Right lobe of liver (tissue), 6 donors: ENCODE results near the gene SLC2A11. TPM values are rescaled to one million over a fixed set of nuclear protein-coding genes. Genes with fewer than 3 reads are reported as not detected.

Experiments
- ATAC-seq, 4 donors: fragments of 200-7000 bp; cut with Tn5 transposase; one replicate each; pipeline ENCODE4 v1.9.1; 2020; ENCODE audit warnings: mild to moderate bottlenecking in 4 of 4, moderate library complexity in 4 of 4
- DNase-seq, 3 donors: peaks; one replicate each; pipeline ENCODE4 v3.0.0-alpha.2; 2020
- H3K27ac ChIP-seq, 3 donors: fragments of 200-600 bp; one replicate each; pipeline ENCODE4 v1.8.0; 2022
- H3K27me3 ChIP-seq, 2 donors: fragments of 200-600 bp; one replicate each; pipeline ENCODE4 v1.8.0; 2022
- H3K36me3 ChIP-seq, 4 donors: fragments of 200-600 bp; sonication (generic) in 1 of 4; one replicate each; pipeline versions ENCODE4 v1.5.1 to v1.8.0; 2017 to 2022; ENCODE audit warnings: control low read depth in 1 of 4
- H3K4me1 ChIP-seq, 4 donors: fragments of 200-600 bp; sonication (generic) in 1 of 4; one replicate each; pipeline versions ENCODE4 v1.5.1 to v1.8.0; 2017 to 2022; ENCODE audit warnings: control low read depth in 1 of 4
- H3K4me3 ChIP-seq, 3 donors: fragments of 200-600 bp; one replicate each; pipeline ENCODE4 v1.8.0; 2022
- H3K9me3 ChIP-seq, 4 donors: fragments of 200-600 bp; sonication (generic) in 1 of 4; one replicate each; pipeline versions ENCODE4 v1.5.1 to v1.8.0; 2017 to 2022; ENCODE audit warnings: control low read depth in 1 of 4
- POLR2A ChIP-seq: fragments of 450-650 bp; IDR thresholded peaks from one replicate; pipeline ENCODE4 v1.6.1; 2017; ENCODE audit warnings: antibody characterized with exemption, mild to moderate bottlenecking
- WGBS: methylation state at CpG from one replicate; pipeline ENCODE4 v1.1.6; 2018; ENCODE audit warnings: low coverage, low lambda C conversion rate; ENCODE audit not compliant: insufficient coverage; ENCODE audit errors: missing lambda C conversion rate; 5-methylcytosine and 5-hydroxymethylcytosine counted together
- intact Hi-C, 2 donors: fragments of 100-400 bp; cut with DNase I; formaldehyde crosslinking; loops; one replicate each; pipeline versions ENCODE4 v1.11.2 to v1.14.1; 2022
- total RNA-seq, 6 experiments: library from RNA; depleted of rRNA in 2 of 6; stranded (reverse); fragments of >200 nt in 2 of 6; fragmentation: NEBNext Ultra II Directional in 3 of 6; extraction: Animal tissue kit (Norgen Biotek cat#: 25700) in 3 of 6; gene quantifications; one replicate each; pipeline versions ENCODE4 v1.1.0 to v1.2.4, GENCODE V29; 2016 to 2023
- TF ChIP-seq, protein P1 (sequence below), 4 donors: fragments of 200-600 bp in 3 of 4; fragments of 450-650 bp in 1 of 4; IDR thresholded peaks; one replicate each; pipeline versions ENCODE4 v1.5.1 to v1.8.0; 2016 to 2022; ENCODE audit warnings: antibody characterized with exemption in 4 of 4, mild to moderate bottlenecking in 2 of 4
- donor health status: DM: no; HTN: yes; CAD: no.
- donor health status: DM: no; HTN: no; CAD: no.
- donor health status: DM: no; HTN: no; CAD: no.
- donor health status: DM: no; HTN: yes; CAD: no.
- donor health status: DM: no; HTN: yes; CAD: no.

The SLC2A11 gene
- total RNA-seq, 6 experiments from 2014 or later = 2.9 to 7.1 (median 5.0) TPM

DNA sequence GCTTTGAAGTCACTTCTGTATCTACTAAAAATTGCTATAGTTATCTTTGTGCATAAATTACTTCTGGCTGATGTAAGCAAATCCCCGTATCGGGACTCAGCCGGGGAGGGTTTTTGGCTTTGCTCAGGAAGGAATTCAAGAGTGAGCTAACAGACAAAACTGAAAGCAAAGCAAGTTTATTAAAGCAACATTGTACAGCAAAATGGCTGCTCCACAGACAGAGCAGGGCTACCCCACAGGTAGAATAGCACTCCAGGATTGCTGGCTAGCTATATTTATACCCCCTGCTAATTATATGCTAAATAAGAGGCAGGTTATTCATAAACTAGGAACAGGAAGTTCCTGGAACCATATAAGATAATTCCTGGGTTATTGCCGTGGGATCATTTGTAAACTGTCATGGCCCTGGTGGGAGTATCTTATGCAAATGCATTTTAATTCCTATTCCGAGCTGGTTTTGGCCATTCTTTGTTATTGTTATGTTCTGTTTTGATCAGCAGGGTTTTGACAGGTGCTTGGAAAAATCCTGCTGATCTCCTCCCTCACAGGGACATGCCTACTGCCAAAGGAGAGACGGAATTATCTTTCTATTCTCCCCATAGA lies 51.7 kb downstream of the SLC2A11 start:
- DNase-seq = peak in 1 of 3 donors; percentile 32
- WGBS = 28% methylated on average over 6 of the region's 6 CpGs
- ATAC-seq = peak in 1 of 4 donors; percentile 7

DNA sequence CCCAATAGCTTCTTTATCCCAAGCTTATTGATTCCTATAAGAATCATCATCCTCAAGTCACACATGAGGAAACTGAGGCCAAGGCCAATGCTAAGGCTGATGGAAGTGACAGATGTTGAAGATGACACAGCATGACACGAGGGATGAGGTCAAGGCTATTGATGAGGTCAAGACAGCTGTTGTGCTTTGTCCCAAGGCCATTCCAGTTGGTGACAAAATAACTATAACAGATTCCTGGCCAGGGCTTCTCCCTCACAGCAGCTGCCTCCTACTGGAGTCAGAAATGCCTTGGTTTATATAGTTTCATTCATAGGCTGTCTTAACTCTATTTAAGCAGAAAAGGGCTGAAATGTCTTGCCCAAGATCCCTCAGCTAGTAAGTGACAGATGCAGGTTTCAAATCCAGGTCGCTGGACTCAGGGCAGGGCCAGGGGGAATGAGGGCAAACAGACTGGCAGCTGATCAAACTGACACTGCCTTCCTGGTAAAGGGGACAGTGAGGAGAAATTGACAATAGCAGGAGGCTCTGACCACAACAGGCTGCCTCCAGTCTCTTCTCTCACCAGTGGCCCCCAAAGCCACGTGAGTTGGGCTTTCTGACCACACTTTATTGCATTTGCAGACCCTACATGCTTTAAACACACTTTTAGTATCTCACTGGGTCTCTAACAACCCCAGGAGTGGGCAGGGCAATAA lies 53.0 kb downstream of the SLC2A11 start:
- no peaks in the 10 kb centered on the region for H3K27me3 ChIP-seq
- H3K9me3 ChIP-seq = no peaks in the 10 kb centered on the region
- no peak for TF ChIP-seq POLR2A
- TF ChIP-seq, protein P1, sequence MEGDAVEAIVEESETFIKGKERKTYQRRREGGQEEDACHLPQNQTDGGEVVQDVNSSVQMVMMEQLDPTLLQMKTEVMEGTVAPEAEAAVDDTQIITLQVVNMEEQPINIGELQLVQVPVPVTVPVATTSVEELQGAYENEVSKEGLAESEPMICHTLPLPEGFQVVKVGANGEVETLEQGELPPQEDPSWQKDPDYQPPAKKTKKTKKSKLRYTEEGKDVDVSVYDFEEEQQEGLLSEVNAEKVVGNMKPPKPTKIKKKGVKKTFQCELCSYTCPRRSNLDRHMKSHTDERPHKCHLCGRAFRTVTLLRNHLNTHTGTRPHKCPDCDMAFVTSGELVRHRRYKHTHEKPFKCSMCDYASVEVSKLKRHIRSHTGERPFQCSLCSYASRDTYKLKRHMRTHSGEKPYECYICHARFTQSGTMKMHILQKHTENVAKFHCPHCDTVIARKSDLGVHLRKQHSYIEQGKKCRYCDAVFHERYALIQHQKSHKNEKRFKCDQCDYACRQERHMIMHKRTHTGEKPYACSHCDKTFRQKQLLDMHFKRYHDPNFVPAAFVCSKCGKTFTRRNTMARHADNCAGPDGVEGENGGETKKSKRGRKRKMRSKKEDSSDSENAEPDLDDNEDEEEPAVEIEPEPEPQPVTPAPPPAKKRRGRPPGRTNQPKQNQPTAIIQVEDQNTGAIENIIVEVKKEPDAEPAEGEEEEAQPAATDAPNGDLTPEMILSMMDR (IDR thresholded peaks at IDR 0.05) = no peak
- WGBS = 59% methylated on average over 2 of the region's 3 CpGs
- no peak overlapping the region for H3K4me3 ChIP-seq
- intact Hi-C loops = loop anchor here in 1 of 2 donors (10.0 kb wide), 1 partner anchor 64 kb away; the partner anchor contains the start of gene DDT
- DNase-seq = peak in 1 of 3 donors; percentile 47
- ATAC-seq = no peak
- no peaks in the 10 kb centered on the region for H3K36me3 ChIP-seq
- H3K4me1 ChIP-seq = peaks cover 0 to 17% (median 2%) of the 10 kb centered on the region in 4 donors
- H3K27ac ChIP-seq = no peak overlapping the region

More for the DNA sequence above, 51.7 kb downstream of the SLC2A11 start:
- Histone ChIP-seq H3K4me1 (peaks cover 0 to 17% (median 2%) of the 10 kb centered on the region in 4 donors), H3K4me3 (no peak overlapping the region), H3K27me3 (no peaks in the 10 kb centered on the region), H3K27ac (peak overlapping the region in 1 of 3 donors; percentile 3), H3K36me3 (no peaks in the 10 kb centered on the region), H3K9me3 (no peaks in the 10 kb centered on the region)
- no peak for TF ChIP-seq POLR2A
- TF ChIP-seq, protein P1 (IDR thresholded peaks at IDR 0.05) = no peak
- intact Hi-C loops = no loop called here

DNA sequence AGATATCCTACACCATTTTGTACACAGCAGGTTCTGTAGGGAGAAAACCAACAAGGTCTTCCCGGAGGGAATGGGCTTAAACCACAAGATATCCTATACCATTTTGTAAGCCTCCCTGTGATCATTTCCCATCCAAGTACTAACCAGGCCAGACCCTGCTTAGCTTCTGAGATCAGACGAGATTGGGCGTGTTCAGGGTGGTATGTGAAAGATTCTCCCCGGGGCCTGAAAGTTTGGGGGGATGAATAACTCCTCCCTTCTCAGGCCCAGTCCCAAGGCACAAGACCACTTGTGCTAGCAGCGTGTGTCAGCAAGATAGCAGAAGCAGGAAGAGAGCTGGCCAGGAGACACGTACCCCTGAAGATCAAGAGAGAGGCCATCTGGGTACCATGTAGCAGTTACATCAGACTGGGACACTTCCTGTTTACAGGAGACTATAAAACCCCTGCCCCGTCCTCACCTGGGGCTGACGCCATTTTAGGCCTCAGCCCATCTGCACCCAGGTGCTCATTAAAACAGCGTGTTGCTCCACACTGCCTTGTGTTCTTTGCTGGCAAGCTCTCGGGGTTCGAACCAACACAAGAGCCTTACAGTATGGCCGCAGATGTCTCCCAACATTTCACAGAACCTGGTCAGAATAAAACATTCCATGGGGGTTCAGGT lies 53.8 kb downstream of the SLC2A11 start:
- intact Hi-C loops = loop anchor here in 1 of 2 donors (10.0 kb wide), 1 partner anchor 63 kb away; the partner anchor contains the start of gene DDT
- Histone ChIP-seq H3K9me3 (no peaks in the 10 kb centered on the region), H3K4me3 (no peak overlapping the region), H3K27ac (no peak overlapping the region), H3K36me3 (peaks cover 0 to 2% (median 0%) of the 10 kb centered on the region in 4 donors), H3K27me3 (no peaks in the 10 kb centered on the region), H3K4me1 (peaks cover 0 to 17% (median 2%) of the 10 kb centered on the region in 4 donors)
- TF ChIP-seq POLR2A = no peak
- TF ChIP-seq, protein P1 (IDR thresholded peaks at IDR 0.05) = no peak
- ATAC-seq (no peak), DNase-seq (peak in 1 of 3 donors; percentile 25)
- WGBS = 93% methylated on average over 7 of the region's 12 CpGs

DNA sequence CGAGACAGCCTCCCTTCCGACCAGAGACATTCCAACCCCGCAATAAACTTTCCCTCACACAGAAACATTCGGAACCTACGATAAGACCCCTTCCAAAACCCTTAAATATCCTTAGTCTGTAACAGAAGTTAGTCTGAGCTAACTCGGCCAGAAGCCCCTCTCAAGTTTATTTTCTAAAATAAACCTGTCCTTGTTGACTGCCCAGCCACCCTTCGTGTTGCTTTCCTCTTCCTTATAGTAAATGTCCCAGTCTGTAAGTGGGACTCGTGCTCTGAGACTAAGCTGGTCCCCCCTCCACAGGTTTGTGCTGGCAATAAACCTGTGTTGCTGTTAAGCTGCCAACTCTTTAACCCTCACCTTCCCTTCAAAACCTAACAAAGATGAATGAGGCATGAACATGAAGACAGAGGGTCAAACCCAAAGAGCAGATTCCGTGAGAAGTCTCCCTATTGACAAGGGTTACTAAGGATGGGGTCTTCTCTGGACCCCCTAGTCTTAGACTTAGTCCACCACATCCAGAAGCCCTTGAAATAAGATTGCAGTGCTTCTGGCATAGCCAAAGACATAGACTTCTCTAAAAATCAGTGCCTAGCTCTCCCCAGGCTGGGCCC lies 54.7 kb downstream of the SLC2A11 start:
- 91% methylated on average over 9 of the region's 9 CpGs for WGBS
- intact Hi-C loops = loop anchor here in 1 of 2 donors (10.0 kb wide), 1 partner anchor 62 kb away; the partner anchor contains the start of gene DDT
- H3K4me3 ChIP-seq = no peak overlapping the region
- no peak overlapping the region for H3K27ac ChIP-seq
- TF ChIP-seq, protein P1 (IDR thresholded peaks at IDR 0.05) = no peak
- TF ChIP-seq POLR2A = no peak
- no peaks in the 10 kb centered on the region for H3K27me3 ChIP-seq
- peaks cover 0 to 2% (median 0%) of the 10 kb centered on the region in 4 donors for H3K36me3 ChIP-seq
- H3K9me3 ChIP-seq = no peaks in the 10 kb centered on the region
- ATAC-seq = no peak
- peak in 1 of 3 donors; percentile 22 for DNase-seq
- peaks cover 0 to 17% (median 2%) of the 10 kb centered on the region in 4 donors for H3K4me1 ChIP-seq
